CD4-positive, alpha-beta T cell treated with Interleukin-2 at 100 ng/mL for 4 hours (primary cell): ENCODE results near the gene STK11.

Experiments used
- DNase-seq: peaks from one replicate; pipeline ENCODE4 v3.0.0-alpha.2; 2020; ENCODE audit warnings: low spot score

The STK11 gene

DNA sequence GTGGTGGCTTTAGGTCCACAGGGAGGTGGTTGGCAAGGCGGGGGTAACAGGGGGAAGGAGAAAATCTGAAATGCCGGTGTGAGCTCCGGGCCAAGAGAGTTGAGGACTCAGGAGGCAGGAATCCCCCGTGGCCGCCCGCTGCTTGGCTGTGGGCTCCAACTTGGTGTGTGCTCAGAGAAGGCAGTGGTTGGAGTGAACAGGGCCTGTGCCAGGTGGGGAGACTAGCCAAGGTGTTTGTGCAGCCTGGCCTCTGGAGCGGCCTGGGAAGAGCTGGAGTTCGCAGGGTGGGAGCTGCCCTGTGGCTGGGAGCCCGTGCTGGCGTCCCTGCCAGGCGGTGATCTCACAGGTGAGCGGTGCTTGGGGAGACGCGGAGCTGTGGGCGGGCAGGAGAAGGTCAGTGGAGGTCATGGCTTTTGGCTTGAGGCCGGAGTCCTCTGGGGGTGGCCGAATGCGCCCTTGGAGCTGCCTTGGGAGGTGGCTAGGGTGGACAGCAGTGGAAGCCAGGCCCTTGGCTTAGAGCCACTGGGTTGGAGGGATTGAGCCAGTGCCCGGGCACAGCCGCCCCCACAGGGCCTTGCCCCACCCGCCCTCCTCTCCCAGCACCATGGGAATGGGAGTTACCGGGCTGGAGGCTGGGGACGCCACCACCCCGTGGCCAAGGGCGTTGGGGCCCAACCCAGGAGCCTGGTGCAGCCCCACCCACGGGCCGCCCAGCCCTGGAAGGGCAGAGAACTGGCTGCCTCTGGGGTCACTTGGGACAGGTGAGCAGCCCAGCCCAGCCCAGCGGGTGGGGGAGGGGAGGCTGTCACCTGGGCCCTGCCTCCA, 56.4 kb downstream of the STK11 start:
- peak; percentile 35 for DNase-seq

DNA sequence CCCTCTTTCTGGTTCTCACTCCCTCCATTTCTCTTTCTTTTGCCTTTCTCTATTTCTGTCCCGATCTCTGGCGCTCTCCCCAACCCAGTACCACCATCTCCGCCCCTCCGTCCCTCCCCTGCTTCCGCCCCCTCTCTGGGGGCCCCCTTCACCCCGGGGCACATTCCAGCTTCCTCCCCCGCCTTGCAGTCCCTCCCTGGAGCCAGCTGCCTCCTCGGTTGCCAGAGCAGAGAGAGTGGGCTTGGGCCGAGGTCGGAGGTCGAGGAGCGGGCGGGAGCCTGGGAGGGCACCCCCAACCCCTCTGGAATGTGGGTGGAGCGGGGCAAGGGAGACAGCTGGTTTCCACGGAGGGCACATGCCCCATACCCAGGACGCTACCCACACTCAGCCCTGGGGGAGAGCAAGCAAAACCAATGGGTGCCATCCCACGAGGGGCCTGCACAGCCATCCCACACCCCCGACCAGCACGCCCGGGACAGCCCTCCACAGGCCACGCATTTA, 57.1 kb downstream of the STK11 start:
- DNase-seq, result no peak

DNA sequence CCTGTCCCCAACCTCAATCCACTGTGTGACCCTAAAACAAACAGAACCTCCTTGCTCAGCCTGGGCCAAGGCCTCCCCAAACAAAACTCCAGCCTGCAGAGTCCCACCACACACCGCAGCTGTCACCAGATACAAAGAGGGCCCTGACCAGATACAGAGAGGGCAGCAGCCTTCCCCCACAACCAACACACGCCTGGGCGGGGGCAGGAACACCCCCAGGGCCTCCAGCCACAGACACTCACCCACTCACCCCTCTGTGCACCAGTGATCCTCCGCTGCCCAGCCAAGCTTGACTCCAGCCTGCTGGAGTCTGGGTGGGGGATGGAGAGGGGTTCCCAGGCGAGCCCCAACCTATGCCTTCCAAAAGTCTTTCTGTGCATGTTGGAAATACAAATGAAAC, 57.6 kb downstream of the STK11 start:
- DNase-seq, result no peak

DNA sequence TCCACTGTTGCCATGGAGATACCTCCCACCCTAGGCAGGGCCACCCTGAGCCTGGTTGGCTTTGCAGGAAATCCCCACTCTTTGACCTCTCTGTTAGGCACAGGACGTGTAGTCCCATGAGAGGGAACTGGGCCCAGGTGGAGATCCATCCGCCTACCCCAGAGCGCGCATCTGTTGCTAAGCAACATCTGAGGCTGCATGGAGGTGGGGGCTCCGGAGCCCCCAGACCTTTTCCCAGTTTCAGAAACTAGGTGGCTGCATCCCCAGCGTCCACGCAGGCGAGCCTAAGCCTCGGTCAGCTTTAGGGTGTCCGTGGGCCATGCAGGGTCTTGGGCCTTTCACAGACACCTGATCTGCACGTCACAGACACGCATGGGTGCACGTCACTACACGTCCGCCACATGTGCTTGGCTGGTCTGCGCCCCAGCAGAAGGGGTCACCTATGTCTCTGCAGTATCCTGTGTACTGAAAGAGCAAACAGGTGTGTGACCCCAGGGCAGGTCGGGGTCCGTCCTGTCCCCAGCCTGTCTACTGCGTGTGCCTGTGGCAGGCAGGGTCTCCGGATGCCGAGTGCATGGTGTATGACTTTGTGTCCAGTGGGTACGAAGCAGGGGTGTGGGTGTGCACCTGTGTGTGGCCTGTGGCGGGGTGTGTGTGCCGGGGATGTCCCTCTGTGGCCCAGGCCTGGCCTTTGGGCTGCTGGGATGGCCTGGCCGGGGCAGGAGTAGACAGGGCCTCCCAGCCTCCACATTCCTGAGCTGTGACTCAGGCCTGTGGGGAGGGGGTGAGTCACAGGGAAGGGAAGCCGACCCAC, 59.4 kb downstream of the STK11 start:
- no peak for DNase-seq

DNA sequence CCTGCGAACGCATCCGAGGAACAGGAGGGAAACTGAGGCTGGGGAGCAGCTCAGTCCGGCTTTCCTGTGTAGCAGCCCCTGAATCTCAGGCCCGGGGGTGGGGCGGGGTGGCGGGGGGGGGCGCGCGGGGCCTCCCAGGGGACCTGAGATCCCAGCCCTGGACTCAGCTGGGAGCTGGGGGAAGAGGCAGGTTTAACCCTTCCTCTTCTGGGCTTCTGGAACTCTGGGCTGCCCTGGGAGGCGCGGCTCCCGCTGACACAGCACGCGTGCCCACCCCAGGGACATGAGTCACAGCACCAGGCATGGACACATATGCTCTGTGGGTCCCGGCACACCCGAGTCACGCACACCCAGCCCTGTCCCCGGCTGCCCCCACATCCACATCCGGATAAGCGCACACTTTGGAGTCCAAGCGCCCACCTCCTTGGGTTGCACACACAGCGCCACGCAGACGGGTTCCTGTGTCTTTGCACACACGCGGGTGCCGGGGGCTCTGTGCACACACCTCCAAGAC, 60.1 kb downstream of the STK11 start:
- DNase-seq, result peak; percentile 50

DNA sequence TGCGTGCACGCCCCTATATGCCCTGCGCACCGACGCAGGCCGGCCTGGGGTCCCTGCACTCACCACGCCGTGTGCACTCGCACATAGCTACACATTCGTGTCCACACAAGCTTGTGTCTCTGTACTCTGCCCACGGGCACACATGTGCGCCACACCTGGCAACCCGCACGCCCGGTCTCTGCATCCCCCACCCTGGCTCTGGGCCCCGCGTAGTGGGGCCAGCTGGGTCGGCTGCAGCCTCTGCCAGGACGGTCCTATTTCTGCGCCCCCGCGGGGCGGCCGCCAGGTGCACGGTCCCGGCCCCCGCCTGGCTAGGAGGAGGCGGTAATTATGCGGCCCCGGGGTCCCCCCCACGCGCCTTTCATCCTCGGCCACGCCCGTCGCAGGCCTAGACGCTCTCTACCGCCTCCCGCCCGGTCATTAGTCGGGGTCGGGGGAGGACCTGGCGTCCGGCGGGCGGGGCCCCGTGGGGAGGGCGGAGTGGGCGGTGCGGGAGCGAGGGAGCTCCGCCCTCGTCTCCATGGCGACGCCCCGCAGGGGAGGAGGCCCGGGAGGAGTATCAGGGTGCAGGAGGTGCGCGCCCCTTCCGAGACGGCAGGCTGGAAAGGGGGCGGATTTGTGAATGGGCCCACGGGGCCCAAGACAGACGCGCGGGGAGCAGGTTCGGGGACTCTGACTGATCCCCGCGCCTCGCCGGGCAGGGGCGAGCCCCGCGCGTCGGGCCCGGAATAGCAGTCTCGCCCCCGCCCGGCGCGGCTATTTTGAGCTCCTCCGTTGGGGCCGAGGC, 60.7 kb downstream of the STK11 start:
- DNase-seq, result peak; percentile 90

DNA sequence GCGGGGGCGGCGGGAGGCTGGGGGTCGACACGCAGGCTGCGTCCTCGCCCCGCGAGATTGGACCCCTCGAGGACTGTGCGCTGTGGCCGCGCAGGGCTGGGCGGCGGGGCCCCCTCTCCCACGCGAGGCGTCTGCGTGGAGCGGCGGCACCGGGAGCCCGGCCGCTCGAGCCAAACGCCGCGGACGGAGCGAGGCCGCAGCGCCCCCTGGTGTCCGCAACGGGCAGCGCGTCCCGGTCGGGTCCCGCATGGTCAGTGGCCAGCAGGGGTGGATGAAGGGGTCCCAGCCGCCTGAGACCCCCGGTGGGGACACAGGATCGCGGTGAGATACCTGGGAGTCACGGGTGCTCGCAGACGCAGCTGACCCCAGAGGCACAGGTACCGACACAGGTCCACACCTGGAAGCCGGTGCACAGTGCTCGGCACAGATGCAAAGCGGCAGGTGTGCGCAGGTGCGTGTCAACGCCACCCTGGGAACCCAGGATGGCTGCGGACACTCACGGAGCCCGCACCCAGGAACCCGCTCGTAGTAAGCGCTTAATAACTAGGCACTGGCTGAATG, 61.4 kb downstream of the STK11 start:
- peak; percentile 69 for DNase-seq

DNA sequence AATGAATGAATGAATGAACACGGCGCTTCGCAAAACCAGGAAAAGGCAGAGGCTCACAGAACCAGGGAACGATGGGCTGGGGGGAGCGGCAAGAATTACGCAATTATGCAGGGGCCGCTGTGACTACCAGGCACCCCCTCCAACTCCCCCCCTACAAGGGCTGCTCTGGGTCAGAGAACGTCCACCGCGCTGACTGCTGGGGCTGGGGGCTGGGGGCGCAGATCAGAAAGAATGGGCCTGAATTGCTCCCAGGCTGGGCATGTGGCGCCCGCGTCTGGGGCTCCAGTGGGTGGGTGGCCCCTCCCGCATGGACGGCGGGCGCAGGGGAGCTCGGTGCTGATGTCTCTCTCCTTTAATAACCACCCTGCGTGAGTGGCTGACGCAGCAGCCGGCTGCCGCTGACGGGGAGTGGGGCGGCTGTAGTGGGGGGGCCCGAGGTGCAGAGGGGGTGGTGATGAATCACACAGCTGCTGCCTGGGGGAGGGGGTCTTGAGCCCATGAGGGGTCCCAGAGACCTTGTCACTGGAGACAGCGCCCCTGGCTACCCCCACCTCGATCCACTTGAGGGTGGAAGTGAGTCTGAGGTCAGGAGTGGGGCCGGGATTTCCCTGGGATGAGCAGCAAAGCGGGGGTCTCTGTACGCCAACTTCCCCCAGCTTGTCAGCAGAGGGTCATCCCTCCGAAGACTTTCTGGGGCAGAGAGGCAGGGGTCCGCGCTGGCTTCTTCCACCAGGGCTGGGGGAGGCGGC, 62.1 kb downstream of the STK11 start:
- DNase-seq, result no peak

DNA sequence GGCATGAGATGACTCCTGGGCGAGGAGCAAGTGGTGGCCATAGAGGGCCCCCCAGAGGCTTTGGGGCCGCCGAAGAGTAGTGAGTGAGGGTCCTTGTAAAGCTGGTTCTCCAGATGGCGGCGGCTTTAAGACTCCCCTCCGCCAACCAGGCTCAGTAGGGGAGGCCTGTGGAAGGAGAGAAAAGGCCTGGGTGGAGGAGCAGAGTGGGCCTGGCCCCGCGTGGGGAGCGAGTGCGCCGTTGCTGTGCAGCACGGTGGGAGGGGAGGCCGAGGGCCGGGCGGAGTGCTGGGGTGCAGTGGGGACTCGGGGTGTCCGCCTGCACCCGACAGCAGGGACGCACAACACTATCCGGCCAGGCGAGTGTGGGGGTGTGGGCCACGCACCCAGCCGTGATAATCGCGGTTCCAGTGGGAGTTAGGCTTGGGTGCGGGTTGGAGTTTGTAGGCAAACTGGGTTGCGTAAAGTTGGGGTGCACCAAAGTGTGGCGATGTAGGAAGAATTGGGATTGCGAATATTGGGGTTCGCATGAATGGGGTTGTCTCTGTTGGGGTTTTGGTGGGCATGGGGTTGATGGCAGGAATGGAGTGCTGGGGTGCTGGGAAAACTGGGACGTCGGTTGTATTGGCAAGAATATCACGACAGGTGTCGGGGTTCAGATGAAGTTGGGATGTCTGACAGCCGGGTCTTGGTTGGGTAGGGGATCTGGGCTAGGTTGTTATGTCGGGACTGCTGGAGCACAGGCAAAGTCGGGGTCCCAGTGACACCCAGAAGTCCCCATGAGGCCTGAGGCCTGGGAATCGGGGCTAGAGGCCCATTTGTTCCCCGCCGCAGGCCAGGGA, 62.9 kb downstream of the STK11 start:
- no peak for DNase-seq

DNA sequence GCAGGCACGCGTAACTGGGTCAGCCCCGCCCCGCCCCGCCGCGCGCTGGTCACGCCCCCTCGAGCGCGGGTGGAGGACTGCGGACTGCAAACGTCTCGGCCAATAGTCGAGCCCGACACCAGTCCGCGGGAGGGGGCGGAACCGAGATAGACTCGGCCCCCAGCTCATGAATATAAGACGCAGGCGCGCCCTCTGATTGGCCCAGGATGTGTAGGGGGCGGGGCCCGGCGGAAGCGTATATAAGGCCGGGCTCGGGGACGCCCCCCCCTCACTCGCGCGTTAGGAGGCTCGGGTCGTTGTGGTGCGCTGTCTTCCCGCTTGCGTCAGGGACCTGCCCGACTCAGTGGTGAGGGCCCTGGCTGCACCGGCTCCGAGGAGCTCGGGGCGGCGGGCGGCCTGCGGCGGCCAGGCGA, 63.5 kb downstream of the STK11 start, which contains the start of gene CIRBP:
Gene CIRBP, plus strand, starts transcription at position 268 of the 413 bp plus-strand sequence. CDS start 1,602 bp downstream, outside the sequence.
- peak; percentile 99 for DNase-seq

DNA sequence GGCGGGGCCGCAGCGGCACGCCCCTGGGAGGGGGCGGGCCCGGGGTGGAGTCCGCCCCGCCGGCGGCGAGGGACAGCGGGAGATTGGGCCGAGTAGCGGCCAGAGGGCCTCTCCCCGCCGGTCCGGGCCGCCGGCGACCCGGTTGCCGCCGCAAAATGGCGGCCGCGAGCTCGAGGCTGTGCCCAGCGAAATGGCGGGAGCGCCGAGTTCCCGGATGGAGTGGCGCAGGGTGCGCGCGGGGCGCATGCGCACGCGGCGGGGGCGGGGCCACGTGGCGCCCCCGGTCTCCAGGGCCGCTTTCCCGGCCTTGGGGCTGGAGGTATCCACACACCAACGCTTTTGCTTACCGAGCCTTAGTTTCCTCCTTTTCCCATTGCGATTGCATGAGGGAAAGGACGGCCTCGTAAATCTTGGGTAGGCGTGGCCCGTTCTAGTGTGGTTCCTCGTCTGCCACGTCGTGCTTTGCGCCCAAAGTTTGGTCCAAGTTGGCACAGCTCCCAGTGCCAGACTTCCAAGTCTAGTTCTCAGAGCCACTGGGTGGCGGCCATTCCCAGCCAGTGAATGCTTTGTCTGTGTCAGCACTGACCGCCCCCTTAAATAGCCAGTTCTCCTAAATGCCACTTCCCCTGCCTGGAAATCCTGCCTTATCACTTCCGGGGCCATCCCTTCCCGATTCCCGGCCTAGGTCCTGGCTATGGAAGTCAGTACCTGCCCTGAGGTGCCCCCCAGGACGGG, 64.1 kb downstream of the STK11 start:
- peak; percentile 86 for DNase-seq

DNA sequence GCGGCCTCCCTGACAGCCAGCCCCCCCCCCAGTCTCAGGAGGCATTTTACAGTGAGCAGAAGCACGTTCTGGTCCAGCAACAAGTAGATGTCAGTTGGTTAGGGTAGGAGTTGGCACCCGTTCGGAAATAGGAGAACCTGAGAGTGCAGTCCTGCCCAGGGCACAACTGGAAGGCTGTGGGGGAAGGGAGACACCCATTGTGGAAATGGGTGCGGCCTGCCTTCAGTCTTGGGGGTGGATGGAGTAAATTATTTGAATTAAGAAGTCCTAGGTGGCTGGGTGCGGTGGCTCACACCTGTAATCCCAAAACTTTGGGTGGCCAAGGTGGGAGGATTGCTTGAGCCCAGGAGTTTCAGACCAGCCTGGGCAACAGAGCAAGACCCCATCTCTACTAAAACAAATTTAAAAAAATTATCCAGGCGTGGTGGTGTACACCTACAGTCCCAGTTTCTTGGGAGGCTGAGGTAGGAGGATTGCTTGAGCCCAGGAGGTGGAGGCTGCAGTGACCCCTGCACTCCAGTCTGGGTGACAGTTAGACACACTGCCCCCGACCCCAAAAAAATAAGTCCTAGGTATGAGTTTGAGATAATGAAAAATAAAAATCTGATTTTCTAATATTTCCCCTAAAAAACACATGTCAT, 64.8 kb downstream of the STK11 start:
- peak; percentile 19 for DNase-seq

DNA sequence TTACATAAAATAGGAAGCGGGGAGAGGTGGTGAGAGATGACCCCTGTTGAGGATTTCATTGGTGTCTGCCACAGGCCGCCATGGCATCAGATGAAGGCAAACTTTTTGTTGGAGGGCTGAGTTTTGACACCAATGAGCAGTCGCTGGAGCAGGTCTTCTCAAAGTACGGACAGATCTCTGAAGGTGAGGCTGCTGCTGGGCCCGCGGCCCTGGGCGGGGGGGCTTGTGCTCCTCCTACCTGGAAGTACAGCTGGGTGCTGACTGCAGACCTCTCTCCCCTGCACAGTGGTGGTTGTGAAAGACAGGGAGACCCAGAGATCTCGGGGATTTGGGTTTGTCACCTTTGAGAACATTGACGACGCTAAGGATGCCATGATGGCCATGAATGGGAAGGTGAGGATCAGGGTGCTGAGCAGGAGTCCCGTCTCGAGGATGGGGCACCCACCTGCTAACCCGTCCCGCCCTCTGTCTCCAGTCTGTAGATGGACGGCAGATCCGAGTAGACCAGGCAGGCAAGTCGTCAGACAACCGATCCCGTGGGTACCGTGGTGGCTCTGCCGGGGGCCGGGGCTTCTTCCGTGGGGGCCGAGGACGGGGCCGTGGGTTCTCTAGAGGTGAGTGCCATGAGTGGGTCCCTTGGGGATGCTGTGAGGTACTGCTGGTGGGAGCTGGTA, 65.4 kb downstream of the STK11 start:
- DNase-seq, result no peak

DNA sequence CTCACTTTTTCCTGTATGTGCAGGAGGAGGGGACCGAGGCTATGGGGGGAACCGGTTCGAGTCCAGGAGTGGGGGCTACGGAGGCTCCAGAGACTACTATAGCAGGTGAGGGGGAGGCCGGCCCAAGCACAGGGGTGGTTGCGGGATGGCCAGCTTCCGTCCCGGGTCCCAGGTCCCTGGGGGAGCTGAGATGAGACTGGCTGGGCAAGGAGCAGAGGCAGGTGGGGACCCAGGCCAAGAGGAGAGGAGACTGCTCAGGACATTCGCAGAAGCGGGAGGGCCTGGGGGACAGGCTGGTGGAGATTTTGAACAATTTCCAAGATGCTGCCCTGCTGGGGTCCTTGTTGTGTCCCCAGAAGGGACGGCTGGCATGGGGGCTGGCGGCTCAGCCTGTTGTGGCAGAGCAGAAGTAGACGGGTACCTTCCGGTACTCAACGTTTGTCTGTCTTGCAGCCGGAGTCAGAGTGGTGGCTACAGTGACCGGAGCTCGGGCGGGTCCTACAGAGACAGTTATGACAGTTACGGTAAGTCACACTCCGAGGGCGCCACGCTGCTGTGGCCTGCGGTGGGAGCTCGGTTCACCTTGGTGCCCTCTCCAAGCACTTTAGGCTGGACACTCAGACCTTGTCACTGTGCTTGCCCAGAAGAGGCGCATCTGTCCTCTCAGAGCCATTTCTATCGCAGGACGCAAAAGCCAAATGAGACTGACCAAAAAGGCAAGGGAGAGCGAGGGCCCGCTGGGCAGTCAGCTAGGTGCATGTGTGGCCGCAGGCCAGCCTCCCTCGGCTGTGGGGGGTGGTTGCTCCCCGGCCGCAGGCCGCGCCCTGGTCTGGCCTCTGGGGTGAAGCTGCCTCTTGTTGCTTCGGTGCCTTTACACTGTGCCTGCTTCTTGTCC, 66.2 kb downstream of the STK11 start:
- no peak for DNase-seq

DNA sequence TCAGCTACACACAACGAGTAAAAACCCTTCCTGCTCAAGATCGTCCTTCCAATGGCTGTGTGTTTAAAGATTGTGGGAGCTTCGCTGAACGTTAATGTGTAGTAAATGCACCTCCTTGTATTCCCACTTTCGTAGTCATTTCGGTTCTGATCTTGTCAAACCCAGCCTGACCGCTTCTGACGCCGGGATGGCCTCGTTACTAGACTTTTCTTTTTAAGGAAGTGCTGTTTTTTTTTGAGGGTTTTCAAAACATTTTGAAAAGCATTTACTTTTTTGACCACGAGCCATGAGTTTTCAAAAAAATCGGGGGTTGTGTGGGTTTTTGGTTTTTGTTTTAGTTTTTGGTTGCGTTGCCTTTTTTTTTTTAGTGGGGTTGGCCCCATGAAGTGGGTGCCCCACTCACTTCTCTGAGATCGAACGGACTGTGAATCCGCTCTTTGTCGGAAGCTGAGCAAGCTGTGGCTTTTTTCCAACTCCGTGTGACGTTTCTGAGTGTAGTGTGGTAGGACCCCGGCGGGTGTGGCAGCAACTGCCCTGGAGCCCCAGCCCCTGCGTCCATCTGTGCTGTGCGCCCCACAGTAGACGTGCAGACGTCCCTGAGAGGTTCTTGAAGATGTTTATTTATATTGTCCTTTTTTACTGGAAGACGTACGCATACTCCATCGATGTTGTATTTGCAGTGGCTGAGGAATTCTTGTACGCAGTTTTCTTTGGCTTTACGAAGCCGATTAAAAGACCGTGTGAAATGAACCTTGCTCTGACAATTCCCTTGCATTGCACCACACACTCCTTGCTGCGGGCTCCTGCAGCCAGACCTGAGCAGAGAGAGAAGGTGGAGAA, 67.1 kb downstream of the STK11 start:
- DNase-seq, result no peak
